ENCODE results near the gene ECSCR.
A peak's percentile ranks its signal among the peaks of the same experiment; 100 is the strongest.
"Not testable (repeated sequence)": the region's sequence is repeated elsewhere in the genome, so short reads cannot be mapped to it uniquely, and the experiment has no call there.

The ECSCR gene, protein sequence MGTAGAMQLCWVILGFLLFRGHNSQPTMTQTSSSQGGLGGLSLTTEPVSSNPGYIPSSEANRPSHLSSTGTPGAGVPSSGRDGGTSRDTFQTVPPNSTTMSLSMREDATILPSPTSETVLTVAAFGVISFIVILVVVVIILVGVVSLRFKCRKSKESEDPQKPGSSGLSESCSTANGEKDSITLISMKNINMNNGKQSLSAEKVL

DNA sequence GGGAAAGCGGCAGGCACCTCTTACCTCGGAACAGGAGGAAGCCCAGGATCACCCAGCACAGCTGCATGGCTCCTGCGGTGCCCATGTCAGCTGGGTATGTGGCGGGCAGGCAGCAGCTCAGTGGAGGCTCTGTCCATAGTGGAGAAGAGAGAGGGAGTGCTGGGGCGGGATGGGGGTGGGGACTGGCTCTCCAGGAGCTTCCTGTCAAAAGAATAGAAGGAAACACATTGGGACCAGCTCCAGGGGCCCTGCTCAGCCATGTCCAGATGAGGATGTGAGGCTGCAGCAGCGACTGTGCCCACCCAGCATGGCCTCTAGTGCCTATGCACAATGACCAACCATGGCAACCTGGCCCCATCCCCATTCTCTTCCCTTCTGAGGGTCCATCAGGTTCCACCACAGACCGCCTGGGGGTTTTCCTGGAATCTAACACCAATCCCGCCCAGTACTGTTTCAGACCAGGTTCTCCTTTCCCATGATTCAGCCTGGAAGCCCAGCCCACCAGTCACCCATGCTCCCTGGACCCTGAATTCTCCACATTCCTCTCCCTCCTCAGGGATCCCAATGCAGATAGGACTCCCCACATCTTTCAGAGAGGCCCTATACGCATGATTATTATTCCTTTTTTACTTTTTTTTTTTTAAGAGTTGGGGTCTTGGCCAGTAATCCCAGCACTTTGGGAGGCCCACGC lies at the start of gene ECSCR:
Gene ECSCR, minus strand, starts transcription at position 158 of the 691 bp plus-strand sequence. Its CDS starts 73 bp downstream, at position 85.
- no peak for DNase-seq

DNA sequence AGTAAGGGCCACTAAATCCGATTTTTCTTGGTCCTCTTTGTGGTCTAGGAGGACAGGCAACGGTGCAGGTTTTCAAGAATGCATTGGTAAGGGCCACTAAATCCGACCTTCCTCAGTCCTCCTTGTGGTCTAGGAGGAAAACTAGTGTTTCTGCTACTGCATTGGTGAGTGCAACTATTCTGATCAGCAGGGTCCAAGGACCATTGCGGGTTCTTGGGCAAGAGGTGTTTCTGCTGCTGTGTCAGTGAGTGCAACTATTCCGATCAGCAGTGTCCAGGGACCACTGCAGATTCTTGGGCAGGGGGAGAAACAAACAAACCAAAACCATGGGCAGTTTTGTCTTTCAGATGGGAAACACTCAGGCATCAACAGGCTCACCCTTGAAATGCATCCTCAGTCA lies 42.2 kb upstream of the ECSCR start:
- DNase-seq, result not testable (repeated sequence)

DNA sequence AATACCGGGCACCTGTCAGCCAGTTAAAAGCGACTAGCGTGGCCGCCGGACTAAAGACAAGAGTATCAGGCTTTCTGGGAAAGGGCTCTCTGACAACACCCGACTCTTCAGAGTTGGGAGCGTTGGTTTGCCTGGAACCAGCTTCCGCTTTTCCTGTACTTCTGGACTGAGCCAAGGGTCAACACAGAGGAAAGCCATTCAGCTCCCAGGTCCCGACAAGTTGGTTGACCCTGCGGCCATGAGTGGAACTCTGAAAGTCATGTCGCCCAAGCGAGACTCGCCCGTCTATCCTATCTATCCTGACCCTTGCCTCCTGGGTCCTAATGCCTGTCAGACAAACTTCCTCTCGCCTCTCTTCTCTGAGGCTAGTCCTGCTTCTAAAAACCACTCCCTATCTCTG lies 41.3 kb upstream of the ECSCR start:
- not testable (repeated sequence) for DNase-seq

DNA sequence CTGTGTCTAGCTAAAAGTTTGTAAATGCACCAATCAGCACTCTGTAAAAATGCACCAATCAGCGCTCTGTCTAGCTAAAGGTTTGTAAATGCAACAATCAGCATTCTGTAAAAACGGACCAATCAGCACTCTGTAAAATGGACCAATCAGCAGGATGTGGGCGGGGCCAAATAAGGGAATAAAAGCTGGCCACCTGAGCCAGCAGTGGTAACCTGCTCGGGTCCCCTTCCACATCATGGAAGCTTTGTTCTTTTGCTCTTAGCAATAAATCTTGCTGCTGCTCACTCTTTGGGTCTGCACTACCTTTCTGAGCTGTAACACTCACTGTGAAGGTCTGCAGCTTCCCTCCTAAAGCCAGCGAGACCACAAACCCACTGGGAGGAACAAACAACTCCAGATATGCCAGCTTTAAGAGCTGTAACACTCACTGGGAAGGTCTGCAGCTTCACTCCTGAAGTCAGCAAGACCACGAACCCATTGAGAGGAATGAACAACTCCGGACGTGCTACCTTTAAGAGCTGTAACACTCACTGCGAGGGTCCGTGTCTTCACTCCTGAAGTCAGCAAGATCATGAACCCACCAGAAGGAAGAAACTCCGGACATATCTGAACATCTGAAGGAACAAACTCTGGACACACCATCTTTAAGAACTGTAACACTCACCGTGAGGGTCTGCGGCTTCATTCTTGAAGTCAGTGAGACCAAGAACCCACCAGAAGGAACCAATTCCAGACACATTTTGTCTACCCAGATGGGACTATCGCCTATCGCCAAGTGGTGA lies 40.7 kb upstream of the ECSCR start:
- not testable (repeated sequence) for DNase-seq

DNA sequence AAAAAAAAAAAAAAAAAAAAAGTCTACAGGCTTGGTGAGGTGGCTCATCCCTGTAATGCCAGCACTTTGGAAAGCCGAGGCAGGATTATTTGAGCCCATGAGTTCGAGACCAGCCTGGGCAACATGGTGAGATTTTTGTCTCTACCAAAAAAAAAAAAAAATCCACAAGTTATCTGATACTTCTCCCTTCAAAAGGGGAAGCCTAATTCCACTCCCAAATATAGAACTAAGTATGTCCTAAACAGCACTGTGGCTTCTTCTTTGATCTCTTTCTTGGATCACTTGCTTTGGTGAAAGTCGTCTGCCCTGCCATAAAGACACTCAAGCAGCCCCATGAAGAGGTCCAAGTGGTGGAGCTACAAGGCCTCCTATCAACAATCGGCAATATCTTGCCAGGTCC lies 38.8 kb upstream of the ECSCR start:
- DNase-seq, result no peak

DNA sequence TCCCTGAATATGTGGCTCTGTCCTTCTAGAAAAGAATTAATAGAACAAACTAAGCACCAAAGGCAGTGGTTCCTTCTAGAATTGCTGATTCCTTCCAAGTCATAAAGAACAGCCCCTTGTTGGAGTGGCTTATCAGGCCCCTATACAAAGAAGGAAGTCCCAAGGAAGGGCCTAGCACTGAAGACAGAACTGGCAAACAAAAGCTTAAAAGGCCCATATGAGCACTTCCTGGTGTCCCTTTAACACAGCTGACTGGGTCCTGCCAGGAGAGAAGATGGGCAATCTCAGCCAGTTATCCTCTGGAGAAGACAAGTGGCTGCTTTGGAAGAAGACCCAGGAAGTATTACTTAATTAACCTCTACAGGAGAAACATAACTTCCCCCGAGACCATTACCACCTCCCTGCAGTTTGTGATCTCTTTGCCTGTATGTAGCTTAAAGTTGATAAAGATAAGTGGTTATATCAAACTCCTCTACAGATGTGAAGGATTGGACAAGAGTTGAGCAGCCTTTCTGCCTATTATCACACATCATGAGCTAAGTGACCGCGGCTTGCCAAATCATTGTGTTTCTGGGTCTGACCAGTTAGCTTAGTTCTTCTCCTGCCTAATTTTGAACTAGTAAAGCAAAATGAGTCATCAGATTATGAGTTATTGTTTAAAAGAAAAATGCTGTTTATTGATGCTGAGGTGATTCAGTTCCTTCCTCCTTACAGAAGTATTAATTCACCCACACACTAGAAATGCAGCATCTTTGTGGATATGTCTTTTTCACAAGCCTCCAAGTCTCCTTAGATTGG lies 33.3 kb upstream of the ECSCR start:
- DNase-seq, result no peak

DNA sequence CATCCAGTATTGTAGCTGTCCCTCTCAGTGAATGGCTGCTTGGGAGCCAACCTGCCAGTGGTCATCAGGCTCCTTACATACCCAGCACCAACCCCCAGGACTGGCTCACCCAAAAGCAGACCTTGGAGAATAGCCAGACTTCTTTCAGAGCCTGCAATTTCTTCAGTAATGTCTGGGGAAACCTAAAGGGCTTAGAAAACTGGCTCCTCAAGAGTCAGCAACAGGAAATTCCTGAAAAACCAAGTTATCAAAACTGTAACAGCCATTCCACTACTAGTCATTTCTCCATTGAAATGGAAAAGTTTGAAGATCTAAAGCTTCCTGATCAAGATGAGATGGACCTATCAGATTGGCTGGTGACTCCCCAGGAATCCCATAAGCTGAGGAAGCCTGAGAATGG lies 32.3 kb upstream of the ECSCR start:
- no peak for DNase-seq

DNA sequence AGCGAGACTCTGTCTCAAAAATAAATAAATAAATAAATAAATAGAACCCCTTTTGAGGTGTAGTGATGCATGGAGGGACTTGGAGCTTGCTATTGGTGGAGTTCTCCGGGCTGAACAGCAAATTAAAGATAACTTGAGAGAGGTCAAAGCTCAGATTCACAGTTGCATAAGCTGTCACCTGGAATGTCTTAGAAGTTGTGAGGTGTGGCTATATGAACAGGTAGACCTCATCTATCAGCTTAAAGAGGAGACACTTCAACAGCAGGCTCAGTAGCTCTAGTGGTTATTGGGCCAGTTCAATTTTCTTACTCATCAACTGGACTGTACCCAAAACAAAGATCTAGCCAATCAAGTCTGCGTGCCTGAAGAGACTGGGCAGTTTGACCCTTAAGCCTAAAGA lies 31.7 kb upstream of the ECSCR start:
- no peak for DNase-seq

DNA sequence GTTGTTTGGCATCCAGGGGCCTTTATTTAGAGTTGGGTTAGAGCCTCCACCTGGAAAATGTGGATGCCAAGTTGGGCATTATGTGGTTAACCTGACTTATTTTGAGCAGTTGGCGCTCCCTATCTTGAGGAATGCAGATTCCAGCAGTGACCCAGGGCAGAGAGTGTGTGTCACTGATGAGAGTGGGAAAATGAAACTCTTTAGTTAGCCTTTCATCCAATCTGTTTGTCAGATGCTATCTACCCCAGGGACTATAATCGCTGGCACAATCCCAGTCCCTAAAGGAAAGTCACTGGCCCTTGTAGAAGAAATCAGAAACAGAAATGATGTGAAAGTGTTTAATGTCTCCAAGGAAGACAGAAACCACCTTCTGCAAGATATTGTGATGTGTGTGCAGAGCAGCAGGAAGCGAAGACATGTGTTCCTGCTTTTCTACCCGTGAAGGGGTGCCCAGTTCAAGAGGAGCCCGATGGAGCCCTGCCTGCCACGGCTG lies 30.2 kb upstream of the ECSCR start:
- DNase-seq, result no peak

DNA sequence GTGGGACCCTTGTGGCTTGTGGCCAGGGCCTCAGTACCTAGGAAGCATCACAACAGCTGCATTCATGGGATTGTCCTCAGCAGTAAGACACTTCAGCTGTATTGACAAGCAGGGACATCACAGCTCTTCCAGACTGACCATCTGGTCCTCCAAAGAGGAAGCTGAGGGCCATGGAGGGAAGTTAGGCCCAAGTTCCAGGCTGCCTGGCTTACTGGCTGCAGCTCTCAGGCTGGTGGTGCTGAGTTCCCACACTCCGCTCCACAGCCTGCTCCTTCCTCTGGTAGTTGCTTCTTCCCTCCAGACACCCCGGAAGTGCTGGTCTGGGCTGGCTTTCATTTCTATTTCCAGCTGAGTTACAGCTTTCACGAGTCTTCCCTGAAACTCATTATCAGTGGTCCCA lies 25.7 kb upstream of the ECSCR start:
- peak in 26 of 56 donors; percentile 6 to 62 (median 22) for DNase-seq

DNA sequence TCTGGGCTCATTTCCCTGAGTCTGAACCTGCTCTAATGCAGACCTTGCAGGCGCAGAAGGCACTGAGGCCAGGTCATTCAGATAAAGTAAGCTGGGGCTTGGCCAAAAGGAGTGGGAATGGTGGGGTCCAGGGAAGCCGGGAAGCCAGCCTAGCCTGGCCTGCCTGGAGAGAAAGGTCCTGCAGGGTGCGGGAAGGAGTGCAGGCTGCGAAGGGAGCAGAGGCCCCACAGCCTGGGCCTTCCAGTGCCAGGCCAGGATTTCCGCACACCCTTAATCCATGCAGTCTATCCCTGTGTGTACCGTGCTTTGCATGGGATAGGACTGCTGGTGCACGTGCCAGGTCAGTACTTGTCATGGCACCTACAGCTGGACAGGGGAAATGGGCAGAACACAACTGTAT lies 23.7 kb upstream of the ECSCR start:
- DNase-seq, result no peak

DNA sequence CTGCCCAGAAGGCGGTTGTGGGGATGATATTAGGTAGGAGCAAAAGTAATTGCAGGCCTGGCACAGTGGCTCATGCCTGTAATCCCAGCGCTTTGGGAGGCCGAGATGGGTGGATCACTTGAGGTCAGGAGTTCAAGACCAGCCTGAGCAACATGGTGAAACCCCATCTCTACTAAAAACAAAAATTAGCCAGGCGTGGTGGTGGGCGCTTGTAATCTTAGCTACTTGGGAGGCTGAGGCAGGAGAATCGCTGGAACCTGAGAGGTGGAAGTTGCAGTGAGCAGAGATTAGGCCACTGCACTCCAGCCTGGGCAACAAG lies 20.3 kb upstream of the ECSCR start:
- not testable (repeated sequence) for DNase-seq

DNA sequence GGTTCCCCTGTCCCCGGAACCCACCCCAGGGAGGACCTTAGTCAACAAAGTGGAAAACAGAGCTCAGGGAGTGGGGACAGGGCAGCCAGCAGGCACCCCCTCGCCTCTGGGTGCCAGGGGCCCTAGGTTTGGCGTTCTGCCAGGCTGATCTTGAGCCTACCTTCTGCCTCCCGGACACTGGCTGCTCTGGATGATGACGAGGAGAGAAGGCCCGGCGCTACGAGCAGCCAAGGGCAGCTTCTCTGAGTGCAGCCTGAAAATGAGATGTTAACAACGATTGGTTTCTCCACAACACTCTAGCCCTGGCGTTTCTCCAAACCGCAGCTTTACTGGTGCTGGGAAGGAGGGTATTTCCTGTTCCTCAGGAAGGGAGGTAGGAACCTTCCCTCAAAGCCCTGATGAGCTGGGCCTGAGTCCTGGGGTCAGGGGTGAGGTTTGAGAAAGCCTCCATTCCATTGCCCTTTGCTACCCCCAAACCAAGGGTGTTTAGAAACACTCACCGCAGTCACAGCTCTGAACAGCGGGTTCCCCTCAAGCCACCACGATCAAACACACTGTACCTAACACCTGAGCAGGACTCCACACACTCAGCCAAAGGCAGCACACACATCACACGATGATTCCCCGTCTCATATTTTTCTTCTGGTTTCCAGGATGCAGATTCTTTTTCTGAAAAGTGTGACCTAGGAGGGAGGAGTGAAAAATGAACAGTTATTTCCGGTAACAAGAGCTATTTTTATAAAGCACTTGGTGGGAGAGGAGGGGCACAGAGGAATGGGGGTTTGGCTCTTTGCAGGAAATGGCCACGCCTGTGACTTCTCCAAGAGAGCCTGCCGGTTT lies 19.7 kb upstream of the ECSCR start, which contains the start of gene STING1:
Gene STING1, minus strand, starts transcription at position 709 of the 840 bp plus-strand sequence. CDS start 1,054 bp downstream, outside the sequence.
- DNase-seq, result peak in 20 of 56 donors; percentile 7 to 59 (median 25)

DNA sequence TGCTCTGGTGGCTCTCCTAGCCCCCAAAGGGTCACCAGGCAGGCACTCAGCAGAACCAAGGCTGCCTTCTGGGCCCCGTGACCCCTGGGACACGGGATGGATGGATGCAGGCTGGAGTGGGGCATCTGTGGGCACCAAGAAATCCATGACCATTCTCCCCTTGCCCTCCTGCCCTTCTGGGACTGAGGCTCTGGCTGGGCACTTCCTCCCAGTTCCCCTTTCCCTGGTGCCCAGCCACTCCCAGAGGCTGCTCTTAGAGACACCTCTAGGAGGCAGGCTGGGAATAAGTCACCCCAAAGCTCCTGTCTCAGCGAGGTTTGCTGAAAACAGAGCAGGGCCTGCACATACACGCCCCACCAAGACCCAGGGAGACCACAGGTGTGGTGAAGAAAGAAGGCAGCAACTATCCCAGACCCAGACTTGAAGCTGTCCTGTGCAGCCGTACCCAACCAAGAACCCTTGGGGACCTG lies 19.1 kb upstream of the ECSCR start:
- DNase-seq, result peak in 1 of 56 donors; percentile 21

DNA sequence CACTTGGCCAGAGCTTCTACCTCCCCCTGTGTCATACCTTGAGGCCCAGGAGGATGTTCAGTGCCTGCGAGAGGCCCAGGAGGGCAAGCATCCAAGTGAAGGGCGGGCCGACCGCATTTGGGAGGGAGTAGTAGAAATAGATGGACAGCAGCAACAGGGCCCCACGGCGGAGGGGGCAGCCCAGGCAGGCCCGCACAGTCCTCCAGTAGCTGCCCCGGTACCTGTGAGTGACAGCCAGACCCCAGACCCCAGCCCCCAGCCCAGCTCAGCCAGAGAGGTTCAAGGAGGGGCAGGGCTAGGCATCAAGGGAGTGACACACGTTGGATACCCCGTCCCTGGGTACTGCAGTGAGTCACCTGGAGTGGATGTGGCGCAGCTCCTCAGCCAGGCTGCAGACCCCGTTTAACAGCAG lies 18.6 kb upstream of the ECSCR start:
- DNase-seq, result no peak

DNA sequence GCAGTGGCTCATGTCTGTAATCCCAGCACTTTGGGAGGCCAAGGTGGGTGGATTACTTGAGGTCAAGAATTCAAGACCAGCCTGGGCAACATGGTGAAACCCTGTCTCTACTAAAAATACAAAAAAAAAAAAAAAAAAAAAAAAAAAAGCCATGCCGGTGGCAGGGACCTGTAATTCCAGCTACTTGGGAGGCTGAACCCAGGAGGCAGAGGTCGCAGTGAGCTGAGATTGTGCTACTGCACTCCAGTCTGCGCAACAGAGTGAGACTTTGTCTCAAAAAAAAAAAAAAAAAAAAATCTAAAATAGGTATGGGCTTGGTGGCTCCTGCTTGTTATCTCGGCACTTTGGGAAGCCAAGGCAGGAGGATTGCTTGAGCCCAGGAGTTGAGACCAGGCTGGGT lies 17.2 kb upstream of the ECSCR start:
- not testable (repeated sequence) for DNase-seq

DNA sequence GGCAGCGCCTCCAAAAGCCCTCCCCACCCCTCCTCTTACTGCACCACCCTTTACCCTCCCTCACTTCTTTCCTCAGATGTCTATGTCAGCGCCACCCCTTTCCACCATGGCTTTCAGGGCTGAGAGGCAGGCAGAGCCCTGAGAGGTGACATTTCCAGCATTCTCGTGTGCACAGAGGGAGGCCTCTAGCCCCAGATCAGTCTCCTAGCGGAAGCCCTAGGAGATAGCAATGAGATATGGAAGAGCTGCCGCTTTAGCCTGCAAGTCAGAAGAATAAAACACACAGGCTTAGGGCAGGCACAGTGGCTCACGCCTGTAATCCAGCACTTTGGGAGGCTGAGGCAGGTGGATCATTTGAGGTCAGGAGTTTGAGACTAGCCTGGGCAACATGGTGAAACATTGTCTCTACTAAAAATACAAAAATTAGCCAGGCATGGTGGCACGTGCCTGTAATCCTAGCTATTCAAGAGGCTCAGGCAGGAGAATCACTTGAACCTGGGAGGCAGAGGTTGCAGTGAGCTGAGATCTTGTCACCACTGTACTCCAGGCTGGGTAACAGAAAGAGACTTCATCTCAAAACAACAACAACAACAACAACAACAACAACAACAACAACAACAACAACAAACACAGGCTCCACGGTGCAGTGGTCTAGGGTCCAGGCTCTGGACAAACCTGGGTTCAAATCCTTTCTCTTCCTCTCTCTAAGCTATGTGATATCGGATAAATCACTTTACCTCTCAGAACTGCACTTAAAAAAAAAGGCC lies 16.3 kb upstream of the ECSCR start:
- DNase-seq, result not testable (repeated sequence)

DNA sequence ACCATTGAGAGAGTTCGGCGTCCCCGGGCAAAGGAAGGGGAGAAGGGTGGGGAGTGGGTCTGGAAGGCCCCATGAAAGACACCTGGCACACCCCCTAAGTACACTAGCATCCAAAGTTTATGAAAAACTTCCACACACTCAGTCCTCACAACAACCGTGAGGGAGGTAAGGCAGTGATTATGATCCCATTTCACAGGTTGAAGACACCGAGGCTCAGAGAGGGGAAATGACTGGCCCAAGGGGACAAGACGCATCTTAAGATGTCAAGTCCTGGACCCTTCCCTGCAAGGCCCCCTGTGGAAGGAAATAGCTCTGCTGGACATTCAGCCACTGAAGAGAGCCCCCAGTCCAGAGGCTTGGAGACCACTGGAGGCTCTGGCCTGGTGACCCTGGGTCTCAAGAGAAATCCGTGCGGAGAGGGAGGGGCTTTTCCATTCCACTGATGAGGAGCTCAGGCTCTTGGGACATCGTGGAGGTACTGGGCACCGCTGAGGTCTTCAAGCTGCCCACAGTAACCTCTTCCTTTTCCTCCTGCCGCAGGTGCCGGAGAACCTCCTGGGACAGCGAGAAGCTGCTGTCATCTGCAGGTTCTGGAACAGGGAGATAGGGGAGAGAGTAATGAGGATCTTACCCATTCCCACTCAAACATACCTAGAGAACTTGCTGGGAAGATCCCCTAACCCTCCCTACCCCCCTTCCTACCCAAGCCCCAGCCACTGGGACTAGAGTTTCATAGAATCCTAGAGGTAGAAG lies 13.5 kb upstream of the ECSCR start:
- DNase-seq, result no peak
